HG02840 (cell line): ENCODE measurements around the gene ZNF678.
"Not testable (repeated sequence)": the region's sequence is repeated elsewhere in the genome, so short reads cannot be mapped to it uniquely, and the experiment has no call there.

ENCODE experiments used
- ATAC-seq: cut with Tn5 transposase; IDR thresholded peaks from one replicate; pipeline ENCODE4 v1.9.1; 2021; ENCODE audit warnings: mild to moderate bottlenecking, moderate library complexity, moderate number of reproducible peaks; ENCODE audit not compliant: unreplicated experiment, low FRiP score

The ZNF678 gene

DNA sequence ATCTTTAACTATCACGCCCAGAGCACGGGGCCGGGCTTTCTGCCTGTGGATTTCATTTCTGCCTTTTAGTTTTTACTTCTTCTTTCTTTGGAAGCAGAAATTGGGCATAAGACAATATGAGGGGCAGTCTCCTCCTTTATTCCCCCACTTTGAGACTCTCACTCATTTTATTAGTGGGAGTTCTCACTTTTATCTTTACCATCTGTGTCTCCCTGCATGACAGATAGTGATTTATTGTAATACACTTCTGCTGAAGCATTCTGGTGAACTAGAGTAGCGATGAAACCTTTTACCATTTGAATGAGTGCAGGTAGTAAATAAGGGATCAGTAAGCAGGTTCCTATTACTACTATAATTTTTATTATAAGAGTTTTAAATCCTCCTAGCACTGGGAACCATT is 26.4 kb downstream of the ZNF678 start:
- ATAC-seq, result not testable (repeated sequence)

DNA sequence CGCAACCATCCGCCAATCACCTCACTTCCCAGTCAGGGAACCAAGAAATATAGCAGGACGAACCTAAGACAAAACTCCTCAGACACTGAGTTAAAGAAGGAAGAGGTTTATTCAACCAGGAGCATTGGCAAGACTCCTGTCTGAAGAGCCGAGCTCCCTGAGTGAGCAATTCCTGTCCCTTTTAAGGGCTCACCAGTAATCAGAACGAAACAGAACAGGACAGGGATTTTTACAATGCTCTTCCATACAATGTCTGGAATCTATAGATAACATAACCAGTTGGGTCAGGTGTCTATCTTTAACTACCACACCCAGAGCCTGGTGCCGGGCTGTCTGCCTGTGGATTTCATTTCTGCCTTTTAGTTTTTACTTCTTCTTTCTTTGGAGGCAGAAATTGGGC is 32.9 kb downstream of the ZNF678 start:
- not testable (repeated sequence) for ATAC-seq

DNA sequence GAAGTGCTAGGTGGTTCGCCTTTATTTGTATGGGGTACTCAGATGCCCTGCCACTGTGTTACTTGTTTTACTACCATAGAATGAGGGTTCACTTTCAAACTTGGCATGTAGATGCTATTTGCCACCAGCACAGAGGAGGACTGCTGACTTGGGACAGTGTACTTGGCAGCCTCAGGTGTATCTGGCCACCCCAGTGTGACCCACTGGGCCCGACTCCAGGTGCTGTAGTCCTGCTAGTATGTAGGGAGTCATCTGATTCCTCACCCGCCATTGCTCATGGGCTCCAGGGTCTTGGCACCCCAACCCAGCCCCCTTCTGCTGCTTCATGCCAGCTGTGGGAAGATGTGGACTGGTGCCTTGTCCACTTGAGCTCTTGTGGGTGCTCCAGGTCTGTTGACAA is 40.0 kb downstream of the ZNF678 start:
- ATAC-seq, result no peak

DNA sequence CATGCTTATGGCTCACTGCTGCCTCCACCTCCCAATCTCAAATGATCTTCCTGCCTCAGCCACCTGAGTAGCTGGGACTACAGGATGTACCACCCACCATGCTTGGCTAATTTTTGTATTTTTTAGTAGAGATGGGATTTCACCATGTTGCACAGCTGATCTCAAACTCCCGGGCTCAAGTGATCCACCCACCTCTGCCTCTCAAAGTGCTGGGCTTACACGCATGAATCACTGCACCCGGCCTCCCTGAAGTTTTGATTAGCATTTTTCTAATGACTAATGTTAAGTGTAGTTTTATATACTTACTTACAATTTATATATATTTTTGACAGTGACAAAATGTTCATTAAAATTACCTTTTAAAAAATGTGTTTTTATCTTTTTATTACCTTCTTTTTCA is 41.1 kb downstream of the ZNF678 start:
- ATAC-seq, result no peak

DNA sequence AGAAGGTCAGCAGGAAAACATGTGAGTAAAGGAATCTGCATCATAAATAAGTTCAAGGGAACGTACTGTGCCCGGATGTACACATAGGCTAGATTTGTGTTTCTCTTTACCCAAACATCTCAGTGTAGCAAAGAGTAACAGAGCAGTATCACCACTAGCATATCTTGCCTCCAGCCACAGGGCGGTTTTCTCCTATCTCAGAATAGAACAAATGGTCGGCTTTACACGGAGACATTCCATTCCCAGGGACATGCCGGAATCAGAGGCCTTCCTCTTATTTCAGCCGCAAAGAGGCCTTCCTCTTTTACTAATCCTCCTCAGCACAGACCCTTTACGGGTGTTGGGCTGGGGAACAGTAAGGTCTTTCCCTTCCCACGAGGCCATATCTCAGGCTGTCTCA is 42.9 kb downstream of the ZNF678 start:
- ATAC-seq, result not testable (repeated sequence)

DNA sequence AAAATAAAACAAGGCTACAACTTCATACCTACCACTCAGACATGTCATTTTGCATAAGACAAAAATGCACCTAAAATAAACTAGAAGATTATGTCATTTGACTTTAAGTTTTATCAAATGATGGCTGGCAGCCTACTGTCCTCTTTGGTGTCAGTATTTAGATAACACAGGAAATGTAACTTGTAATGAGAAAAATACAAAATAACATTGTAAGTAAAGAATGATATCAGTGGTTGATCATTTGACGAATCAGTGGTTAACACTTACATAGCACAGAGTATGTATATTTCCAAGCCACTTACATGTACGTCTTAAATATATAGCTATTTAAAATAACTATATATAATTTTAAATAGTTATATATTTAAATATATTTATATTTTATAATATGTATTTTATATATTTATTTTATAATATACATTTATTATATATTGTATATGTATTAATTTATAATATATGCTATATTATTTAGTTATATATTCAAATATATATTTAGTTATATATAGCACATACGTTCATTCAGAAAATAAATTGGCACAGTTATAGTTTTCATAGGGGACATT is 44.1 kb downstream of the ZNF678 start:
- ATAC-seq, result no peak

DNA sequence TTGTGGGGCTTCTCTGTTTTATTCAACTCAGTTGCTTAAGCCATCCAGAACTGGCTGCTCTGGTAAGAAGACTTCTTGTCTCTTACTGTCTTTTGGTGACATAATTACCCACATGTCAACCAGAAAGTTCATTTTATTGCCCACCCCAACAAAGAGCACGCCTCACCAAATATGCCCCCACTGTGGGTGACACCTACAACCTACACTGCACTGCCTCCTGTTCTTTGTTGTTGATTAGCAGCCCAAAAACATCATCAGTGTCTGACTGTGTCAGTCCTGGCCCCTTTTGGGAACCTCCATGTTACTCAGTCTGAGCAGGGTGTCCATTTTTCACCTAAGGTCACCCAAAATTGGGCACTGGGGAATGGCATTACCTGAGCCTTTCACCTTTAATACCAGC is 49.3 kb downstream of the ZNF678 start:
- no peak for ATAC-seq

DNA sequence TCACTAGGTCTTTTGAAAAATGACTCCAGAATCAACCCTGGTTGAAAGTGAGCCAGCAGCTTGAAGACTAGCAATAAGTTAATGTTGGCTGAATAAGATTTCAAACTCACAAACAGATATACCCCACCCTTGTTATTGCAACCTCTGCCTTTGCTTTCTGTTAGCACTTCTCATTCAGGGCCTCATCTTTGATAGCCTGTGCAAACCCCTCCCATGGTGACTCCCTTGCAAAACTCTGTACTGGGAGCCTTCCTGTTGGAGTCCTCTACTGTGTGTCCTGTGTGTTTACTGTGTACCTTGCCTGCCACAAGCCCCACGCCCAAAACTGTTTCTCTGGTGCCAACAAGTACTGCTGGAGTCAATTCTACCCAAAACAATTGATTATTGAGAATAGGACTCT is 50.2 kb downstream of the ZNF678 start:
- ATAC-seq, result no peak

DNA sequence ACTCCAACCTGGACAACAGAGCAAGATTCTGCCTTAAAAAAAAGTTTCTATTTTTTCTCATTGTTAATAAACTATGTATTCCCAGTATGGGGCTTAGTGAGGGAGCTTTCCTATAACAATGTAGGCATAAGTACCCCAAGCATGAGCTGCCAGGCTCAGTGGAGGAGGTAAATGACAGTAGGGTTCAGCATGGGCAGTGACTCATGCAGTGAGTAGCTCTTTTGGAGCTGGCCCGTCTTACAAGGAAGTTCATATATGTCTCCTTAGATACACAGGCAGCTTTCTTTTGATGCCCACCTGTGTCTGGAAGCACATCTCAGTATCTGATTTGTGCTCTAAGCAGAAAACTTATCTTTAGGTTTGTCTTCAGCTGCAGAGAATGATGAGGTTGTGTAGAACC is 57.9 kb downstream of the ZNF678 start:
- ATAC-seq, result no peak

DNA sequence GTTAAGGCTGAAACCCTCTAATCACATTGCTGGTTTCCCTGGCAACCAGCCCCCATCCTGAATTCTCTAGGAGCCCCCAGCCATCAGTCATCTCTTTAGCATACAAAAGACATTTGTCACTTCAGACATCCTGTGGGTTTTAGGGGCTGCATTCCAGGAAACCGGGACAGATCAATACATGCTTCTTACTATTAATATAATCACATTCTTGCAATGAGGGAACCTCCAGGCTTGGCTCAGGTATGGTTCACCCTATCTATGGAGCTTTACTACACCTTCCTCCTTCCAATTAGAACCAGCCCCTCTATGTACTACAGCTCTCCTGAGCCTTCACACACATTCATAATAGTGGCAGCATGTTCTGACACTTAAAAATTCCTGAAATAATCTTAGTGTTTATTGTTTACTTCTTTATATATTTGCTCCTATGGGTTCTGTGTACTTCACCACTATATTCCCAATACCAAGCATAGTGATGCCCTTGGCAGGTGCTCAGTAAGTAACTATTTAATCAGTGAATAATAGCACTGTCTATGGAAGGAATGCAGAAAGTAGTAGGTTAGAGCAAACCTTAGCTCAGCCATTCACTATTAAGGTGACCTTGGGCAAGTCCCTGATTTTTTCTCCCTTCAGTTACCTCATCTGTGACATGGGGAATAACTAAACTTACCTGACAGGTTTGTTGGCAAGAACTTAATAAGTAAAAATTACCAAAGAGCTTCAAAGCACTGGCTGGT is 59.6 kb downstream of the ZNF678 start:
- ATAC-seq, result no peak

DNA sequence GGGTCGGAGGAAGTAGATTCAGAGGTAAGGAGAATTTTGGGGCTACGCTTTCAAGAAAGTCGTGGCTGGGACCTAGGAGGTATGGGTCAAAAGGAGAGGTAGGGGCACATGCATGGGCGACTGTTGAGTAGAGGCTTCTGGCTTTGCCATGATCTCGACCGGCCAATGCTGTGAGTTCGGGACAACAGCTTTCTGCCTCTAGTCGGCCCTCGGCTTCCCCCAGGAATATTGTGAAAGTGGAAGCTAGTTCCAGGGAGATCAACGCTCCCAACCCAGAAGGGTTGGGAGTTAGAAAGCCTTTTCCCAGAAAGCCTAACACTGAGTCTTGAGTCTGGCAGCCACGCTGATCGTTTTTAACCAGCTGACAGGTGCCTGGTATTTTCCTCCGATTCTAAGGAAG is 69.0 kb downstream of the ZNF678 start:
- ATAC-seq, result no peak

DNA sequence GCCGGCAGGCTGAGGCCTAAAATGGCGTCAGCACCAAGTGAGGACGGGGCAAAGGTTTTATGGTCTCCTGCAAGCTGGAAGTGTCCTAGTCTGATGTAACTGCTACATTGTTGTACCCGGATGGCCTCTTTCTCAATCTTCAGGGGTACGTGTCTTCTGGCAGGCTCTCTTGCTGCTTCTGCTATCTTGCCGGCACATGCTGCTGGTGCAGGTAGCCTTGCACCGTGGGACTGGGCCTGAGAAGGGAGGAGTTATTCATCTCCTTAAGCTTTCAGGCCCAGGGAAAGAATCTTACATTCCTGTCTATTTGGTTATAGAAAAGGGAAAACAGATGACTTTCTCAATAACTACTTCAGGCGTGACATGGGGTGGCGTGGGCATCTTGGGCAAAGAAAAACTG is 72.2 kb downstream of the ZNF678 start:
- ATAC-seq, result no peak

DNA sequence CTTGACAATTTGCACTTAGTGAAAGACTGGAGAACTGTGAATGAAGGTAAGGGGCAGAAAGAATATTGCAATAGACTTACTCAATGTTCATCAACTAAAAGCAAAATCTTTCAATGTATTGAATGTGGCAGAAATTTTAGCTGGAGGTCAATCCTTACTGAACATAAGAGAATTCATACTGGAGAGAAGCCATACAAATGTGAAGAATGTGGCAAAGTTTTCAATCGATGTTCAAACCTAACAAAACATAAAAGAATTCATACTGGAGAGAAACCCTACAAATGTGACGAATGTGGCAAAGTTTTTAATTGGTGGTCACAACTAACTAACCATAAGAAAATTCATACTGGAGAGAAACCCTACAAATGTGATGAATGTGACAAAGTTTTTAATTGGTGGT is 91.1 kb downstream of the ZNF678 start:
- ATAC-seq, result no peak

DNA sequence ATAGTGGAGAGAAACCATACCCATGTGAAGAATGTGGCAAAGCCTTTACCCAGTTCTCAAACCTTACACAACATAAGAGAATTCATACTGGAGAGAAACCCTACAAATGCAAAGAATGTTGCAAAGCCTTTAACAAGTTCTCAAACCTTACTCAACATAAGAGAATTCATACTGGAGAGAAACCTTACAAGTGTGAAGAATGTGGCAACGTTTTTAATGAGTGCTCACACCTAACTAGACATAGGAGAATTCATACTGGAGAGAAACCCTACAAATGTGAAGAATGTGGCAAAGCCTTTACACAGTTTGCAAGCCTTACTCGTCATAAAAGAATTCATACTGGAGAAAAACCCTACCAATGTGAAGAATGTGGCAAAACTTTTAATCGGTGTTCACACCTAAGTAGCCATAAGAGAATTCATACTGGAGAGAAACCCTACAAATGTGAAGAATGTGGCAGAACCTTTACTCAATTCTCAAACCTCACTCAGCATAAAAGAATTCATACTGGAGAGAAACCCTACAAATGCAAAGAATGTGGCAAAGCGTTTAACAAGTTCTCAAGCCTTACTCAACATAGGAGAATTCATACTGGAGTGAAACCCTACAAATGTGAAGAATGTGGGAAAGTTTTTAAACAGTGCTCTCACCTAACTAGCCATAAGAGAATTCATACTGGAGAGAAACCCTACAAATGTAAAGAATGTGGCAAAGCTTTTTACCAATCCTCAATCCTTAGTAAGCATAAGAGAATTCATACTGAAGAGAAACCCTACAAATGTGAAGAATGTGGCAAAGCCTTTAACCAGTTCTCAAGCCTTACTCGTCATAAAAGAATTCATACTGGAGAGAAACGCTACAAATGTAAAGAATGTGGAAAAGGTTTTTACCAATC is 91.7 kb downstream of the ZNF678 start:
- ATAC-seq, result no peak

DNA sequence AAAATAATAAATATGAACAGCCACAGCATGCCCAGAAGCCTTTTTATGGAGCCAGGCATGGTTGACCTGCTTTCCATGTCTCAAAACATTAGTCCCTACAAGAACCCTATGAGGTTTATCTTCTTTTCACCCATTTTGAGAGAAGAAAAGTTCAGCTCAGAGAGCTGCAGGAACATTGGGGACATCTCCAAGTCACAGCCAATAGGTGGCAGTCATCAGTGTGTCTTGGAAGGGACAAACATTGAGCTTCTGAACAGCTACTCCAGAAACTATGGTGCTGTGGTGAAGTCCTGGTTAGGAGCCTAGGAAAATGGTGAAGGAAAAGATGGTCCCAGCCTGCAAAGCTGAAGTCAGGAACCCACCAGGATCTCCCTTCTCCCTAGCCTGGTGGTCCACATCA is 98.1 kb downstream of the ZNF678 start:
- ATAC-seq, result no peak

DNA sequence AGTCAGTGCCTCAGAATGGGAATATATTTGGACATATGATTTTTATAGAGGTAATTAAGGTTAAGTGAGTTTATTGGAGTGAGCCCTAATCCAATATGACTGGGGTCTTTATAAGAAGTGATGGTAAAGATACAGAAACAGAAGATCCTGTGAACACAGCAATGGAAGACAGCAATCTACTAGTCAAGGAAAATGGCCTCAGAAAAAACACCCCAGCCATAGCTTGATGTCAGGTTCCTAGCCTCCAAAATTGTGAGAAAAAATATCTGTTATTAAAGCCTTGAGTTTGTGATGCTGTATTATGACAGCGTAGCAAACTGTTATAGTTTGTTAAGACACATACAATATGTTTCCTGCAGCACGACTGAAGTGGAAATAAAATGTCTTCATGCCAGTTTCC is 99.6 kb downstream of the ZNF678 start:
- ATAC-seq, result no peak

DNA sequence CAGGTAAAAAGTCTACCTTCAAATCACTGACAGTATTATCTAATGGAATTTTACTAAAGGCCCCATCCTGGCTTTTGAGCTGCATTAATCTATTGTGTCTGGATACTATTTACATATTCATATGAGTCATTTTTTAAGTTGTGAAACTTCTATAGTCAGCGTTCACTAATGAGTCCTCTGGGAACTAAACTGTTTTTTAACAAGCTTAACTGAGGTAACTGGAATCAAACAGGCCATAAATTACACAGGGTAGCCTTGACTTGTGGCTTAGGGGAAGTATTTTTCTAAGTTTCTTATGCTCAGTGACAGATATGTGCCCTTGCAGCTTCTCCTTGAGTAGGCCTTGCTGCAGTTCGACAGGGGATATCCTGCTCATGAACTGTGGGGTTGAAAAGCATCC is 102.9 kb downstream of the ZNF678 start:
- no peak for ATAC-seq

DNA sequence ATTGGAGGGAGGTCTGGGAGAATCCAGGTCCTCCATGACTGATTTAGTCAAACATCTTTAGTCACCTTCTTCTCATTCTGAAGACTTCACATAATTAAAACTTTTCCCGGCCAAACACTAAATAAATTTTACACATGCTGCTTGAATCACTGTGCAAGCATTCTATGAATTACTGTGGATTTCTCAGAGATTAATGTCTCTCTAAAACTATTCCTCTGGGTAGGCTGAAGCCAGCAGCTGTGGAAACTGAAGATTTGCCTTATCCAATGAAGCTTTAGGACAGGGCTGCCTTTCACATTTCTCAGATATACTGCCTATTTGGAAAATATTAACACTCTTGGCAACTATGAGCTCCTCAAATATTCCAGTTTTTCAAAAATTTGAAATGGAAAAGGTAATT is 110.1 kb downstream of the ZNF678 start:
- ATAC-seq, result no peak

DNA sequence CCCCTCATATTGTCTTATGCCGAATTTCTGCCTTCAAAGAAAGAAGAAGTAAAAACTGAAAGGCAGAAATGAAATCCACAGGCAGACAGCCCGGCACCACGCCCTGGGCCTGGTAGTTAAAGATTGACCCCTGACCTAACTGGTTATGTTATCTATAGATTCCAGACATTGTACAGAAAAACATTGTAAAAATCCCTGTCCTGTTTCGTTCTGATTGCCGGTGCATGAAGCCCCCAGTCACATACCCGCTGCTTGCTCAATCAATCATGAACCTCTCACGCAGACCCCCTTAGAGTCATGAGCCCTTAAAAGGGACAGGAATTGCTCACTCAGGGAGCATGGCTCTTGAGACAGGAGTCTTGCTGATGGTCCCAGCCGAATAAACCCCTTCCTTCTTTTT is 122.5 kb downstream of the ZNF678 start:
- no peak for ATAC-seq

DNA sequence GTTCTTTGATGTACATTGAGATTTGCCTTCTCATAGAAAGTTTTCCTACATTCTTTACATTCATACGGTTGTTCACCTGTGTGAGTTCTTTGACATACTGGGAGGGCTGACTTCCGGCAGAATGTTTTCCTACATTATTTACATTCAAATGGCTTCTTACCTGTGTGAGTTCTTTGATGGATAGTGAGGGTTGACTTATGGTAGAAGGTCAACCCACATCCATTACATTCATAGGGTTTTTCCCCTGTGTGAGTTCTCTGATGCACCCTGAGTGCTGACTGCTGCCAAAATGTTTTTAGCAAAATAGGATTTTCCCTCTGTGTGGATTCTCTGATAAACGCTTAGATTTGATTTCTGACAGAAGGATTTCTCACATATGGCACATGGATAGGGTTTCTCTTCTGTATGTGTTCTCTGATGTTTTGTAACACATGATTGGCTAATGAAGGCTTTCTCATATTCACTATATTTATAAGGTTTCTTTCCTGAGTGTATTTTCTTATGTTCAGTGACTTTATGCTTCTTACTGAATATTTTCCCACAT is 134.0 kb downstream of the ZNF678 start:
- ATAC-seq, result no peak

DNA sequence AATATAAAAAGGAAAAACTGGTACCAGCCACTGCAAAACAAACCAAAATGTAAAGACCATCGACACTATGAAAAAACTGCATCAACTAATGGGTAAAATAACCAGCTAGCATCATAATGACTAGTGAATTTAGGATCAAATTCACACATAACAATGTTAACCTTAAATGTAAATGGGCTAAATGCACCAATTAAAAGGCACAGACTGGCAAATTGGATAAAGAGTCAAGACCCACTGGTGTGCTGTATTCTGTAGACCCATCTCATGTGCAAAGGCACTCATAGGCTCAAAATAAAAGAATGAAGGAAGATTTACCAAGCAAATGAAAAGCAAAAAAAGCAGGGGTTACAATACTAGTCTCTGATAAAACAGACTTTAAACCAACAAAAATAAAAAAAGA is 138.3 kb downstream of the ZNF678 start:
- ATAC-seq, result not testable (repeated sequence)
